Loucy (cell line): ENCODE measurements around the gene CAMKMT.

Experiments used
- EZH2phosphoT487 ChIP-seq: fragments of 200-600 bp; IDR thresholded peaks from 2 replicates; pipeline ENCODE4 v1.6.1; 2018; ENCODE audit warnings: antibody characterized with exemption, mild to moderate bottlenecking, moderate library complexity, borderline replicate concordance
- TF ChIP-seq, protein P1 (sequence below): fragments of 200-600 bp; sonication (generic); conservative IDR thresholded peaks from 2 replicates; pipeline ENCODE4 v1.5.1; 2014; ENCODE audit warnings: mild to moderate bottlenecking, antibody characterized with exemption, low read length

- TF ChIP-seq, protein P1, sequence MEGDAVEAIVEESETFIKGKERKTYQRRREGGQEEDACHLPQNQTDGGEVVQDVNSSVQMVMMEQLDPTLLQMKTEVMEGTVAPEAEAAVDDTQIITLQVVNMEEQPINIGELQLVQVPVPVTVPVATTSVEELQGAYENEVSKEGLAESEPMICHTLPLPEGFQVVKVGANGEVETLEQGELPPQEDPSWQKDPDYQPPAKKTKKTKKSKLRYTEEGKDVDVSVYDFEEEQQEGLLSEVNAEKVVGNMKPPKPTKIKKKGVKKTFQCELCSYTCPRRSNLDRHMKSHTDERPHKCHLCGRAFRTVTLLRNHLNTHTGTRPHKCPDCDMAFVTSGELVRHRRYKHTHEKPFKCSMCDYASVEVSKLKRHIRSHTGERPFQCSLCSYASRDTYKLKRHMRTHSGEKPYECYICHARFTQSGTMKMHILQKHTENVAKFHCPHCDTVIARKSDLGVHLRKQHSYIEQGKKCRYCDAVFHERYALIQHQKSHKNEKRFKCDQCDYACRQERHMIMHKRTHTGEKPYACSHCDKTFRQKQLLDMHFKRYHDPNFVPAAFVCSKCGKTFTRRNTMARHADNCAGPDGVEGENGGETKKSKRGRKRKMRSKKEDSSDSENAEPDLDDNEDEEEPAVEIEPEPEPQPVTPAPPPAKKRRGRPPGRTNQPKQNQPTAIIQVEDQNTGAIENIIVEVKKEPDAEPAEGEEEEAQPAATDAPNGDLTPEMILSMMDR, result no peak
- no peak for TF ChIP-seq EZH2phosphoT487
These were observed 207.7 kb downstream of the CAMKMT start for GRCh38 chr2:44569491-44569890.
